PC-9 (cell line): ENCODE measurements around the gene MTHFD2. TPM values are rescaled to one million over a fixed set of nuclear protein-coding genes. Genes with fewer than 3 reads are reported as not detected.
A peak's percentile ranks its signal among the peaks of the same experiment; 100 is the strongest.
"Not testable (repeated sequence)": the region's sequence is repeated elsewhere in the genome, so short reads cannot be mapped to it uniquely, and the experiment has no call there.

Source experiments
- BruUV-seq: library from RNA; stranded (reverse); fragments of 400-500 nt; replicated peaks from 2 replicates; lab custom pipeline; 2021; lab: Mats Ljungman, UMichigan
- CTCF ChIA-PET: fragments of 300-600 bp; sonication (Branson Sonifier 250); formaldehyde crosslinking; loops from one replicate; lab custom pipeline; 2022; ENCODE audit warnings: antibody characterized with exemption; lab: Charles Lee
- POLR2A ChIA-PET: fragments of 300-600 bp; sonication (Branson Sonifier 250); formaldehyde crosslinking; loops from one replicate; lab custom pipeline; 2022; ENCODE audit warnings: antibody characterized with exemption; ENCODE audit not compliant: unreplicated experiment; lab: Charles Lee
- DNase-seq, 2 experiments: peaks; one replicate each; pipeline versions ENCODE4 v3.0.0 to v3.0.0-alpha.2; 2015 to 2022; ENCODE audit warnings: mixed read lengths in 1 of 2
- H2AFZ ChIP-seq: fragments of 200-600 bp; sonication (generic); 2 replicates; pipeline ENCODE4 v1.8.1; 2017; ENCODE audit warnings: antibody characterized with exemption
- H3F3A ChIP-seq: fragments of 200-600 bp; sonication (generic); 2 replicates; pipeline ENCODE4 v1.8.1; 2017; ENCODE audit warnings: antibody characterized with exemption, mild to moderate bottlenecking, low read depth; ENCODE audit not compliant: insufficient read depth
- H3K27ac ChIP-seq: fragments of 200-600 bp; sonication (generic); 2 replicates; pipeline ENCODE4 v1.6.1; 2016; ENCODE audit warnings: mixed run types
- H3K27me3 ChIP-seq: fragments of 200-600 bp; sonication (generic); 2 replicates; pipeline ENCODE4 v1.6.1; 2016; ENCODE audit warnings: low read depth, mixed run types; ENCODE audit not compliant: insufficient read depth
- H3K36me3 ChIP-seq: fragments of 200-600 bp; sonication (generic); 2 replicates; pipeline ENCODE4 v1.6.1; 2016; ENCODE audit warnings: low read depth, mixed run types
- H3K4me1 ChIP-seq: fragments of 200-600 bp; sonication (generic); replicated peaks from 2 replicates; pipeline ENCODE4 v1.6.1; 2016; ENCODE audit warnings: mixed run types; ENCODE audit not compliant: insufficient read depth
- H3K4me2 ChIP-seq: fragments of 200-600 bp; sonication (generic); 2 replicates; pipeline ENCODE4 v1.6.1; 2017; ENCODE audit warnings: mixed run types
- H3K4me3 ChIP-seq: fragments of 200-600 bp; sonication (generic); 2 replicates; pipeline ENCODE4 v1.6.1; 2016; ENCODE audit warnings: mixed run types
- H3K79me2 ChIP-seq: fragments of 200-600 bp; sonication (generic); 2 replicates; pipeline ENCODE4 v1.6.1; 2017; ENCODE audit warnings: low read depth, mixed run types
- H3K9me2 ChIP-seq: fragments of 200-600 bp; sonication (generic); 2 replicates; pipeline ENCODE4 v1.8.1; 2017; ENCODE audit warnings: mild to moderate bottlenecking; ENCODE audit not compliant: insufficient read depth
- H3K9me3 ChIP-seq: fragments of 200-600 bp; sonication (generic); 2 replicates; pipeline ENCODE4 v1.8.1; 2016; ENCODE audit warnings: low read depth; ENCODE audit not compliant: insufficient read depth
- H4K20me1 ChIP-seq: fragments of 200-600 bp; sonication (generic); 2 replicates; pipeline ENCODE4 v1.8.1; 2017; ENCODE audit not compliant: insufficient read depth
- EZH2 ChIP-seq: fragments of 200-600 bp; sonication (generic); IDR thresholded peaks from 2 replicates; pipeline ENCODE4 v1.8.0; 2017; ENCODE audit warnings: antibody characterized with exemption, low read depth
- intact Hi-C: fragments of 100-400 bp; cut with micrococcal nuclease; formaldehyde crosslinking; loops from one replicate; pipeline ENCODE4 v1.10.0; 2022; ENCODE audit not compliant: unreplicated experiment
- total RNA-seq: library from RNA; stranded (reverse); gene quantifications from 2 replicates; pipeline ENCODE4 v1.2.3, GENCODE V29; 2021
- TF ChIP-seq, protein P1 (sequence below): fragments of 200-600 bp; sonication (generic); conservative IDR thresholded peaks from 2 replicates; pipeline ENCODE4 v1.6.1; 2017; ENCODE audit warnings: mixed run types, antibody characterized with exemption, mild to moderate bottlenecking, moderate library complexity

The MTHFD2 gene
- total RNA-seq, 1 experiment from 2014 or later, result 192 TPM

GRCh38 chr2:74186038-74186437, 12.4 kb upstream of the MTHFD2 start:
- H2AFZ ChIP-seq, result no peak overlapping the region
- ChIA-PET POLR2A (no interaction called here), CTCF (no interaction called here)
- no peak for DNase-seq
- no peaks in the 10 kb centered on the region for H3F3A ChIP-seq
- no peaks in the 10 kb centered on the region for H3K27me3 ChIP-seq
- H3K27ac ChIP-seq, result no peak overlapping the region
- no peak overlapping the region for H3K4me2 ChIP-seq
- no peaks in the 10 kb centered on the region for H3K36me3 ChIP-seq
- no TSS peak for BruUV-seq
- no peak overlapping the region for H3K4me3 ChIP-seq
- H3K9me2 ChIP-seq, result no peaks in the 10 kb centered on the region
- H3K79me2 ChIP-seq, result no peaks in the 10 kb centered on the region
- H3K9me3 ChIP-seq, result no peaks in the 10 kb centered on the region
- TF ChIP-seq, protein P1, sequence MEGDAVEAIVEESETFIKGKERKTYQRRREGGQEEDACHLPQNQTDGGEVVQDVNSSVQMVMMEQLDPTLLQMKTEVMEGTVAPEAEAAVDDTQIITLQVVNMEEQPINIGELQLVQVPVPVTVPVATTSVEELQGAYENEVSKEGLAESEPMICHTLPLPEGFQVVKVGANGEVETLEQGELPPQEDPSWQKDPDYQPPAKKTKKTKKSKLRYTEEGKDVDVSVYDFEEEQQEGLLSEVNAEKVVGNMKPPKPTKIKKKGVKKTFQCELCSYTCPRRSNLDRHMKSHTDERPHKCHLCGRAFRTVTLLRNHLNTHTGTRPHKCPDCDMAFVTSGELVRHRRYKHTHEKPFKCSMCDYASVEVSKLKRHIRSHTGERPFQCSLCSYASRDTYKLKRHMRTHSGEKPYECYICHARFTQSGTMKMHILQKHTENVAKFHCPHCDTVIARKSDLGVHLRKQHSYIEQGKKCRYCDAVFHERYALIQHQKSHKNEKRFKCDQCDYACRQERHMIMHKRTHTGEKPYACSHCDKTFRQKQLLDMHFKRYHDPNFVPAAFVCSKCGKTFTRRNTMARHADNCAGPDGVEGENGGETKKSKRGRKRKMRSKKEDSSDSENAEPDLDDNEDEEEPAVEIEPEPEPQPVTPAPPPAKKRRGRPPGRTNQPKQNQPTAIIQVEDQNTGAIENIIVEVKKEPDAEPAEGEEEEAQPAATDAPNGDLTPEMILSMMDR, result no peak
- no peaks in the 10 kb centered on the region for H3K4me1 ChIP-seq
- H4K20me1 ChIP-seq, result no peaks in the 10 kb centered on the region
- intact Hi-C loops, result no loop called here

- intact Hi-C loops, H3K27ac ChIP-seq, H3K27me3 ChIP-seq, H3K79me2 ChIP-seq, POLR2A ChIA-PET, H3K9me3 ChIP-seq, H3K4me3 ChIP-seq, H3K4me2 ChIP-seq, CTCF ChIA-PET, DNase-seq, H3K4me1 ChIP-seq, BruUV-seq, H3F3A ChIP-seq, H4K20me1 ChIP-seq, H2AFZ ChIP-seq, H3K36me3 ChIP-seq, H3K9me2 ChIP-seq: not testable (repeated sequence)
Observed at GRCh38 chr2:74186706-74187105, 11.7 kb upstream of the MTHFD2 start.

GRCh38 chr2:74188018-74188601, 10.3 kb upstream of the MTHFD2 start:
- Histone ChIP-seq H3K4me1 (no peaks in the 10 kb centered on the region), H3F3A (no peaks in the 10 kb centered on the region), H3K4me2 (no peak overlapping the region), H3K9me2 (no peaks in the 10 kb centered on the region), H4K20me1 (no peaks in the 10 kb centered on the region), H3K4me3 (no peak overlapping the region), H2AFZ (no peak overlapping the region), H3K9me3 (no peaks in the 10 kb centered on the region), H3K36me3 (no peaks in the 10 kb centered on the region), H3K27ac (no peak overlapping the region), H3K79me2 (no peaks in the 10 kb centered on the region), H3K27me3 (no peaks in the 10 kb centered on the region)
- peak; percentile 45 to 61 for DNase-seq
- intact Hi-C loops, result no loop called here
- CTCF ChIA-PET, result no interaction called here
- POLR2A ChIA-PET, result interaction anchor here (1.0 kb wide), 1 partner anchor 9 kb away, joined by 8 read pairs; the partner anchor contains the start of gene MOB1A
- BruUV-seq, result no TSS peak
- TF ChIP-seq, protein P1, result no peak
- TF ChIP-seq EZH2, result no peak

- H3K79me2 ChIP-seq, result no peaks in the 10 kb centered on the region
- no peak overlapping the region for H3K4me2 ChIP-seq
- H3F3A ChIP-seq, result no peaks in the 10 kb centered on the region
- H4K20me1 ChIP-seq, result no peaks in the 10 kb centered on the region
- no peak for TF ChIP-seq EZH2
- TF ChIP-seq, protein P1, result no peak
- CTCF ChIA-PET, result no interaction called here
- no peaks in the 10 kb centered on the region for H3K9me2 ChIP-seq
- no peak overlapping the region for H2AFZ ChIP-seq
- no peak overlapping the region for H3K4me3 ChIP-seq
- POLR2A ChIA-PET, result interaction anchor here (1.0 kb wide), 1 partner anchor 10 kb away, joined by 8 read pairs; the partner anchor contains the start of gene MOB1A
- H3K4me1 ChIP-seq, result no peaks in the 10 kb centered on the region
- intact Hi-C loops, result no loop called here
- DNase-seq, result no peak
- H3K27me3 ChIP-seq, result no peaks in the 10 kb centered on the region
- no TSS peak for BruUV-seq
- no peak overlapping the region for H3K27ac ChIP-seq
- no peaks in the 10 kb centered on the region for H3K36me3 ChIP-seq
- H3K9me3 ChIP-seq, result no peaks in the 10 kb centered on the region
Observed at GRCh38 chr2:74188696-74189095, 9.7 kb upstream of the MTHFD2 start.
